ENCODE results near the gene SSU72.
"Not testable (repeated sequence)": the region's sequence is repeated elsewhere in the genome, so short reads cannot be mapped to it uniquely, and the experiment has no call there.

Gene SSU72

DNA sequence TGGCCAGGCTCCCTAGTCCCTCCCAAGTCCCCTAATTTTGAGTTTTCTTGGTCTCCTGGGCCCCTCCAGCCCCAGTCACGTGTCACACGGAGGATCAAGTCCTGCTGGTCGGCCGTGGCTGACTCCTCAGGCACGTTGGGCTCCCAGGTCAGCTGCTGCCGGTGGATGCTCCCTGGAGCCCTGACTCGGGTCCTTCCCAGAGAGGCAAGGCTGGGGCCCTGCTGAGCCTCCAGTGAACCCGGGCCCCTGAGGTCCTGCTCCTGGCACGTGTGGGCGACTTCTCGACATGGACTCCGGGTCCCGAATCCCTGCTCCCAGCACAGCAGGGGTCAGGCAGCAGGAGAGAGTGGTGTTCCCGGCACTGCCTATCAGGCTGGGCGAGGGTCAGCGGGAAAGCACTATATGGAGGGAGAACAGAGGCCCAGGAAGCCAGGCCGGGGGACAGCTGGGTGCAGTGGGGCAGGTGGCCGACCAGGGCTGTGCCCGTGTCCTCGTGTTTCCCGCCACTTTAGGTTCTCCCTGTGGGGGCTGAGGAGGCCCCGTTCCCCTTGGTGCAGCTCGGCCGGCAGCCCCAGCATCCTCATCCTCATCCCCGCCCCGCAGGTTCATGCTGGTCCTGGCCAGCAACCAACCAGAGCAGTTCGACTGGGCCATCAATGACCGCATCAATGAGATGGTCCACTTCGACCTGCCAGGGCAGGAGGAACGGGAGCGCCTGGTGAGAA is 47.4 kb downstream of the SSU72 start:
- DNase-seq (ENCODE audit: low spot score), result no peak

- DNase-seq (ENCODE audit: low spot score), result not testable (repeated sequence)
These were observed 48.2 kb downstream of the SSU72 start for GRCh38 chr1:1526476-1526875.

DNA sequence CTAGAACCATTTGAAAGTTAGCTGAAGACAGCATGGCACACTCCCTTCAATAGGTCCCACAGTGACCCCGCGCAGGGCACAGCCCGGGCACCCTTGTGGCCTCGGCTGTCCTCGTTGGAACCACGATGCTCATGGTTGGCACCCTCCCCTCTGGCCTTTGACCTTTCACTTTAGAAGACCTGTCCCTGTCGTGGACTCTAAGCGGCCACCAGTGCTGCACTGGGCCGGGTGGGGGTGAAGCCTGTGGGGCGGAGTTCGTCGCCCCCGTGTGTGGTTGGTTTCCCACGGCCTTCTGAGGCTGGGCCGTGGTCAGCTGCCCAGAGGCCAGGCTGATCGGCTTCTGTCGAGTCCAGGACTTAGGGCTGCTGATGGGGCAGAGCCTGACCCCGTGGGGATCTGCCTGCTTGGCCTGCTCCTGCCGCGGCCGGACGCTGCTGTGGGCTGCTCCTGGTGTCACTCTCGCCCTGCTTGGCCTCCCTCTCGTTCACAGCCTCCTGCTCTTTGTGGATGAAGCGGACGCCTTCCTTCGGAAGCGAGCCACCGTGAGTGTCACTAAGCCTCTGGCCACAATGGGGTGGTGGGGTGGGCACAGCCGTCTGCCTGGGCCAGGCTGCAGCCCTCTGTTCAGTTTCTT is 49.8 kb downstream of the SSU72 start:
- not testable (repeated sequence) for DNase-seq (ENCODE audit: low spot score)

GRCh38 chr1:1523651-1524050 is 51.0 kb downstream of the SSU72 start:
- DNase-seq (ENCODE audit: low spot score), result not testable (repeated sequence)

- DNase-seq (ENCODE audit: low spot score), result not testable (repeated sequence)
These were observed 51.4 kb downstream of the SSU72 start for GRCh38 chr1:1523226-1523625.

GRCh38 chr1:1522536-1522935 is 52.1 kb downstream of the SSU72 start:
- DNase-seq (ENCODE audit: low spot score), result not testable (repeated sequence)

DNA sequence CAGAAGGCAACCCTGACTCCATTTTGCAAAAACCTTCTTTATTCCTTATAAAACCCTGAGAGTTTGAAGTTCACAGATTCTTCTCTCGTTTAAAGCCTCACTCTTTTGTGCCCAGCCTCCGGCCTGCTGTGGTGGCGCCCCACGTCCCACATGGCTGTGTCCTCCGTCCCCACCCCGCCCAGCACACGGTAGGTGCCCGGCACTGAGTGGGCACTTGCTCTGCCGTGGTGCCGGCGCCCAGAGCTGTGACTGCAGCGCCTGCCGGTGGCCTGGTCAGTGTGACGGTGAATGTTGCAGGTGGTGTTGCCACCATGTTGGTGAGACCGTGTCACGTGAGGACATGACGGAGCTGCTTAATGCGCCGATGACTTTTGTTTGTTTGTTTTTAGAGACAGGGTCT is 53.3 kb downstream of the SSU72 start:
- no peak for DNase-seq (ENCODE audit: low spot score)

DNA sequence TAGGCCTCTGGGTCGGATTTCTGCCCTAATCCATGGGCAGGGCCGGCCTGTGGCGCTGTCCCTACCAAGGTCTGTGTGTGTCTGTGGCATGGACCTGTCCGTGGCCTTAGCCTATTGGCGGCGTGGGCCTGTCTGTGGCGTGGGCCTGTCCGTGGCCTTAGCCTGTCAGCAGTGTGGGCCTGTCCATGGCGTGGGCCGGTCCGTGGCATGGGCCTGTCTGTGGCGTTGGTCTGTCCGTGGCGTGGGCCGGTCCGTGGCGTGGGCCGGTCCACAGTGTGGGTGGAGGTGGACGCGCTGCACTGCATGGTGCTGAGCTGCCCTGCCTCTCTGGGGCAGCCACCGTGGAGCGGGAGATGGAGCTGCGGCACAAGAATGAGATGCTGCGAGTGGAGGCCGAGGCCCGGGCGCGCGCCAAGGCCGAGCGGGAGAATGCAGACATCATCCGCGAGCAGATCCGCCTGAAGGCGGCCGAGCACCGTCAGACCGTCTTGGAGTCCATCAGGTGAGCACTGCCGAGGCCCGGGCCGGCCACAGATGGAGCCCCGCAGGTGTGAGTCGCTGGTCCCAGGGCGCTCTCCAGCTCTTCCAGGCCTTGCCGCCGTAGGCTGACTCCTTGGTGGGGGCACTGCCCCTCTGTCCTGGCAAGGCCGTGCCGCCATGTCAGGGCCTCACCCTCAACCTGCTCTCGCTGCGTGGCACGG is 54.7 kb downstream of the SSU72 start:
- DNase-seq (ENCODE audit: low spot score), result not testable (repeated sequence)

- DNase-seq (ENCODE audit: low spot score), result not testable (repeated sequence)
These were observed 56.0 kb downstream of the SSU72 start for GRCh38 chr1:1518621-1519007.

GRCh38 chr1:1517973-1518620 is 56.6 kb downstream of the SSU72 start:
- no peak for DNase-seq (ENCODE audit: low spot score)

DNA sequence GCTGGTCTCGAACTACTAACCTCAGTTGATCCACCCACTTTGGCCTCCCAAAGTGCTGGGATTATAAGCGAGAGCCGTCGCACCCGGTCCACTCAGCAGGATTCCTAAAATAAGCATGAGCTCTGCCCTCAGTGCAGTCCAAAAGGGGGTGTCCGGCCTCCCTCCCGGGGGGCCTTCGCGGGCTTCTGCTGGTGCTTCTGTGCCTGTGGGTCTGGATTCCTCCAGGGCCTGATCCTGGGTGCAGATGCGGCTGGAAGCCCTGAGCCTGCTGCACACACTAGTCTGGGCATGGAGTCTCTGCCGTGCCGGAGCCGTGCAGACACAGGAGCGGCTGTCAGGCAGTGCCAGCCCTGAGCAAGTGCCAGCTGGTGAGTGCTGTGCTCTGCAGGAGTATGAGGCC is 57.7 kb downstream of the SSU72 start:
- DNase-seq (ENCODE audit: low spot score), result not testable (repeated sequence)

DNA sequence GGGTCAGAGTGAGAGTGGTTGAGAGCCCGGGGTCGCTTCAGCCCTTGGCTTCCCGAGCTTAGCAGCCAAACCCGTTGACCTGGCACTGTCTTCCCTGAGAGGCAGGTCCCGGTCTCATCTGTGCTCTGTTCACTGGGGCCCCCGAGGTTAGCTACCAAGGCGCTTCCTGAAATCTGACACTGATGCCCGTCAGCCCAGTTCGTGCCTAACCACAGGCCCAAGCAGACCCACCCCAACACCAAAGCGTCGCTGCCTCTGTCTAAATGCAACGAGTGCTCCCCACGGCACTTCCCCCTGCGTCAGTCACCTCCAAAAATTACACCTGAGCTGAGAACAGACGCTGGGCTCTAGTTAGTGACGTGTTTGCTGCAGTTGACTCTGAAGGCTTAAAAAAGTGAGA is 60.3 kb downstream of the SSU72 start:
- not testable (repeated sequence) for DNase-seq (ENCODE audit: low spot score)

- not testable (repeated sequence) for DNase-seq (ENCODE audit: low spot score)
These were observed 61.0 kb downstream of the SSU72 start for GRCh38 chr1:1513675-1514074.

DNA sequence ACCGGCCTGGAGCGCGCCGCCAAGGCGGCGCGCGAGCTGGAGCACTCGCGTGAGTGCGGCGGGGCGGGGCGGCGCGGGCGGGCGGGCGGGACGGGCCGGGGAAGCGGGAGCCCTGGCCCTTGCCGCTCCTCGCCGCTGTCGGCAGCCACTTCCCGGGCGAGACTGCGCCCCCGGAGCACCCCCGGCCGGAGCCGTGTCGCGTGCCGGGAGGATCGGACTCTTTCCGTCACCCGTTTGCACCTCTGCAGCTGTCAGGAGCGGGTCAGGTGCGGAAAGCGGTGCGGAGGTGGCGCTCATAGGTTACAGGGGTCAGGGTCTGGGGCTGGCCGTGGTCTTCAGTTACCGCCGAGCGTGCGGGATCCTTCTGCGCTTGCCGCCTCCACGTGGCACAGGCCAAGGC is 62.2 kb downstream of the SSU72 start:
- DNase-seq (ENCODE audit: low spot score), result not testable (repeated sequence)

DNA sequence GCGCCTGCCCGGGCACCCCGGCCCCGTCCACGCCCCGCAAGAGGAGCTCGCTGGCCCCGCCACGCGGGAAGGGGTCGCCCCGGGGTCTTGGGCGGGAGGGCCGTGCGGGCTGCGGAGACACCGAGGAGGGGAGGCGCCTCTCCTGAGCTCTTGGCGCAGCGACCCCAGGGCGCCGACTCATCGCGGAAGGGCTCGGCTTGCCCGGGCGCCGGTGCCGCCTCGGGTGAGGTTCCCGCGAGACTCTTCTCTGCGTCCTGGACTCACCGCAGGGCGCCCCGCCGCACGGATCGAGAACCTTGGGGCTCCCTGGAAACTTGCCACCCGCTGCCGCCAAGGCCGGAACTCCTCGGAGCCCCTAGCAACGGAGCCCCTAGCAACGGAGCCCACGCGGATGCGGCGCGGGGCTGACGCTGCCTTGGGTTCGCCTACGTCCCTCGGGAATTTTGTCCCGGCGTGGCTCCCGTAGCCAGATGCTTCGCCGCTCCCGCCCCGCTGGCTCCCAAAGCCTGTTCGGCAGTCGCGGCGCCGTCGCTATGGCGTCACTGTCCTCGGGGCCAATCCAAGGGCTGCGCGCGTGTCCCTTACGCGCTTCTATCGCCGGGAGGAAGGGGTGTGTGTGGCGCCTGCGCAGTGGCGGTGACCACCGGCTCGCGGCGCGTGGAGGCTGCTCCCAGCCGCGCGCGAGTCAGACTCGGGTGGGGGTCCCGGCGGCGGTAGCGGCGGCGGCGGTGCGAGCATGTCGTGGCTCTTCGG is 63.0 kb downstream of the SSU72 start, which contains the start of gene ATAD3A:
Gene ATAD3A, plus strand, starts transcription at position 630 of the 753 bp plus-strand sequence. Its CDS starts 107 bp downstream, at position 737.
- peak; percentile 96 for DNase-seq (ENCODE audit: low spot score)

DNA sequence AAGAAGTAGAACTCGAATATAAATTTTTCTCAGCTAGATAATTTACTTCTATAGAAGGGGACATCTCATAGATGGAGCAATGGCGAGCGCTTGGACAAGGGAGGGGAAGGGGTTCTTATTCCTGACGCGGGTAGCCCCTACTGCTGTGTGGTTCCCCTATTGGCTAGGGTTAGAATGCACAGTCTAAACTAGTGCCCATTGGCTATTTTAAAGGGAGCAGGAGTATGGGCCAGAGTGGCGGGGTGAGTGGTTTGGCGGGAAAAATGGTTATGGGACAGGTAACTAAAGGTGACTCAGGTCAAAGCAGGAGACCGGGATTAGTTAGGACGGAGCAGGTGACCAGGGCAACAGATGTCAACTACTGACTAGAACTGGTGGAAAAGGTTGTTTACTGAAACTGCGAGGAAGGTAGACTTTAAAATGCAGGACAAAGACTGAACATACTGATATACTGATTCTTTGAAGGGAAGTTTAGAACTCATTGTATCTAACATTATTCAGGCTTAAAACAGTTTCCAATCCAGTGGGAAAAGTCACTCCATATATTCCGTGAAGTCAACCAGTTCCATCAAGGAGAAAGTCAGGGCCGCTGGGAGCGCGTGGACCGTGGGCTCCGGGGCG is 63.6 kb downstream of the SSU72 start:
- DNase-seq (ENCODE audit: low spot score), result peak; percentile 6

DNA sequence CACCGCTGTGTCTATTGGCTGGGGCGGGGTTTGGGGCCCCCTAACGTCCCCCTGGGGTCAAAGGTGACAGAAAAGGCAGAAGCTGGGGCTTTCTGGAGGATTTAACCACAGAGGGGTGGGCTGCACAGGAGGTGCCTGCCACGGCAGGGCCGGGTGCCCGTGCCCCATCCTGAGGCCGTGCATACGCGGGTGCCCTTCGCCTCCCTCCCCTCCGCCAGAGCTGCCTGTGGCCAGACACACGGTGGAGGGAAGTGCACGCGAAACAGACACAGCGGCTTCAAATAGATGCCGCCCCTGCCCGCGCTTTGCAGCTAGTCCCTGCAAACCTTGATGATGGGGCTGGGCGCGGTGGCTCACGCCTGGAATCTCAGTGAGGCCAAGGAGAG is 65.2 kb downstream of the SSU72 start:
- DNase-seq (ENCODE audit: low spot score), result not testable (repeated sequence)

- DNase-seq (ENCODE audit: low spot score), result not testable (repeated sequence)
These were observed 65.7 kb downstream of the SSU72 start for GRCh38 chr1:1508775-1509464.

GRCh38 chr1:1507305-1507704 is 67.4 kb downstream of the SSU72 start:
- DNase-seq (ENCODE audit: low spot score), result no peak

DNA sequence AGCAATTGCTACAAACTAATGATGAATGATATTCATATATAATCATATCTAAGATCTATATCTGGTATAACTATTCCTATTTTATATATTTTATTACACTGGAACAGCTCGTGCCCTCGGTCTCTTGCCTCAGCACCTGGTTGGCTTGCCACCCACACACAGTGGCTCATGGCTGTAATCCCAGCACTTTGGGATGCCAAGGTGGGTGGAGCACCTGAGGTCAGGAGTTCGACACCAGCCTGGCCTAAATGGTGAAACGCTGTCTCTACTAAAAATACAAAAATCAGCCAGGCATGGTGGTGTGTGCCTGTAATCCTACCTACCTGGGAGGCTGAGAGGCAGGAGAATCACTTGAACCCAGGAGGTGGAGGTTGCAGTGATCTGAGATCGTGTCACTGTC is 68.9 kb downstream of the SSU72 start:
- not testable (repeated sequence) for DNase-seq (ENCODE audit: low spot score)

Data from LoVo (cell line).